Duodenal mucosa (tissue), 2 donors: ENCODE measurements around the gene TSKU.

Experiments
- H3K27ac ChIP-seq: one replicate; pipeline ENCODE4 v1.7.0; 2013; ENCODE audit warnings: low read depth, low read length
- H3K27me3 ChIP-seq, 2 donors: one replicate each; pipeline ENCODE4 v1.7.0; 2013; ENCODE audit warnings: low read length in 2 of 2, control low read depth in 1 of 2; ENCODE audit not compliant: insufficient read depth in 2 of 2, control insufficient read depth in 1 of 2
- H3K36me3 ChIP-seq, 2 donors: one replicate each; pipeline ENCODE4 v1.7.0; 2013; ENCODE audit warnings: low read length in 2 of 2, control low read depth in 1 of 2; ENCODE audit not compliant: insufficient read depth in 2 of 2, control insufficient read depth in 1 of 2
- H3K4me1 ChIP-seq, 2 donors: one replicate each; pipeline ENCODE4 v1.7.0; 2013; ENCODE audit warnings: low read length in 2 of 2, control low read depth in 1 of 2; ENCODE audit not compliant: insufficient read depth in 2 of 2, control insufficient read depth in 1 of 2
- H3K4me3 ChIP-seq, 2 donors: one replicate each; pipeline ENCODE4 v1.7.0; 2013; ENCODE audit warnings: low read length in 2 of 2, low read depth in 1 of 2
- H3K9ac ChIP-seq, 2 donors: one replicate each; pipeline ENCODE4 v1.7.0; 2013; ENCODE audit warnings: low read length in 2 of 2, low read depth in 1 of 2
- H3K9me3 ChIP-seq, 2 donors: one replicate each; pipeline ENCODE4 v1.7.0; 2013; ENCODE audit warnings: low read length in 2 of 2, control low read depth in 1 of 2; ENCODE audit not compliant: control insufficient read depth in 1 of 2

Gene TSKU

DNA sequence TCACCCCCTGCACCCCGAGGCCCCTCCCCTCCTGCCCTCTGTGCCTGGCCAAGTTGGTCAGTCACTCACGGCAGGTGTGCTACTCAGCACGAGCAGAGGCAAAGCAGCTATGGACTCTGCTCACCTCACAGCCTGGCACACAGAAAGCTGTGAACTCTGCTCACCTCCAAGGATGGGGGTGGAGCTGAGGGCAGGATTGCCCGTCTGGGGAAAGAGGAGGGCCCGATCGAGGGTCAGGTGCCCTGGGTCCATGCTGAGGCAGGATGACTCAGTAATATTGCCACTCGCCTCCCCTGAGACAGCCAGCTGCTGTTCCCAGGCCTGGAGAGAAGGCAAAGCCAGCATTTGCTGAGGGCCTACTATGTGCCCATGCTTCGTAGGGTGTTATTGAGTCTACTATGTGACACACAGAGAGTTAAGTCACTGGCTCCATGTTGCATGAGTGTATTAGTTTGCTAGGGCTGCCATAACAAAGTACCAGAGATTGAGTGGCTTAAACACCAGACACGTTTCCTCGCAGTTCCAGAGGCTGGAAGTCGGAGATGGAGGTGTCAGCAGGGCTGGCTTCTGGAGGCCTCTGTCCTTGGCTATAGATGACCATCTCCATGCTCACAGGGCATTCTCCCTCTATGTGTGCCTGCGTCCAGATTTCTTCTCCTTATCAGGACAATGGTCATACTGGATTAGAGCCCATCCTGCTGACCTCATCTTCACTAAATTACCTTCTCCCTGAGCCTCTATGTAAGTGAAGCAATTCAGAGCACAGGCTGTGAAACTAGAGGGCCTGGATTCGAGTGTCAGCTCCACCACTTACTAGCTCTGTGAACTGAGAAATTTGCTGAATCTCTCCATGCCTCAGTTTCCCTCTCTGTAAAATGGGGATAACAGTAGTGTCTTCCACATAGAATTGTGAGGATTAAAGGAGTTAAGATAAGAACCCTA, 13.2 kb upstream of the TSKU start:
- Histone ChIP-seq H3K4me1 (peaks cover 66 to 77% of the 10 kb centered on the region in 2 donors), H3K4me3 (peak overlapping the region; percentile 50 to 55), H3K9me3 (no peaks in the 10 kb centered on the region), H3K27me3 (no peaks in the 10 kb centered on the region), H3K9ac (peak overlapping the region; percentile 20 to 72), H3K36me3 (no peaks in the 10 kb centered on the region), H3K27ac (peak overlapping the region; percentile 92)

DNA sequence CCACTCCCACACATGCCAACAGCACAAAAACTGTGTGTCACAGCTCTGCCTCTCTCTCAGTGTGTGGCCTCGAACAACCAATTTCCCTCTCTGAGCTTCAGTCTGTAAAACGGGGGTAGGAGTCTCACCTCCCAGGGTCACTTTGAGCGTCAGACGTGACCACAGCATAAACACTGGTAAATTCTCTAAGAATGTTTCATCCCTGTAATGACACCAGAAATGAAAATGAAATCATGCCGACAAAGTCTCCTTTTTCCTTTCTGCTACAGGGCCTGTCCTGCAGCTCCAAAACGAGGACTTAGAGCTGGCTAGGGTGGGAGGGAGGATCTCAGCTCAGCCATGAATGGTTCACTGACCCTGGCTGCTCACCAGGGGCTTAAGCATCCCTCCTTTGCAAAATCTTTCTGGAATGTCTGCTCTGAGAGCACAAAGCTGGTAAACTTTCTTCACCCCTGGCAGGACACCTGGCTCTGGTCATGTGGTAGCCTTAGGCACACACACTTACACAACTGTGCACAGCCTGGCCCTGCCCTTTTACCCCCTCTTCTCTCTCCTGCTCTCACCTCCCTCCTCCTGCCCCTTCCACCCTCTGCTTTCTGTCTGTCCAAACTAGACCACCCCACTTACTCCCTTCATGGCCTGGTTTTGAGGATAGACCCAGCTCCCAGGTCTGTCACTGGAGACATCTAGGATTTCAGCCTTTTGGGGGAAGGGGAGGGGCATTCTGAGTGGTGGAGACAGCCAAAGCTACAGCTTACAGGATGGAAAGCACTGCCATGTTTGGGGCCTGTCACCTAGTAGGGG, 12.3 kb upstream of the TSKU start:
- Histone ChIP-seq H3K4me3 (no peak overlapping the region), H3K9ac (peak overlapping the region; percentile 53 to 55), H3K27me3 (no peaks in the 10 kb centered on the region), H3K9me3 (peaks cover 0 to under 1% of the 10 kb centered on the region in 2 donors), H3K36me3 (no peaks in the 10 kb centered on the region), H3K27ac (peak overlapping the region; percentile 65), H3K4me1 (peaks cover 66 to 70% of the 10 kb centered on the region in 2 donors)

DNA sequence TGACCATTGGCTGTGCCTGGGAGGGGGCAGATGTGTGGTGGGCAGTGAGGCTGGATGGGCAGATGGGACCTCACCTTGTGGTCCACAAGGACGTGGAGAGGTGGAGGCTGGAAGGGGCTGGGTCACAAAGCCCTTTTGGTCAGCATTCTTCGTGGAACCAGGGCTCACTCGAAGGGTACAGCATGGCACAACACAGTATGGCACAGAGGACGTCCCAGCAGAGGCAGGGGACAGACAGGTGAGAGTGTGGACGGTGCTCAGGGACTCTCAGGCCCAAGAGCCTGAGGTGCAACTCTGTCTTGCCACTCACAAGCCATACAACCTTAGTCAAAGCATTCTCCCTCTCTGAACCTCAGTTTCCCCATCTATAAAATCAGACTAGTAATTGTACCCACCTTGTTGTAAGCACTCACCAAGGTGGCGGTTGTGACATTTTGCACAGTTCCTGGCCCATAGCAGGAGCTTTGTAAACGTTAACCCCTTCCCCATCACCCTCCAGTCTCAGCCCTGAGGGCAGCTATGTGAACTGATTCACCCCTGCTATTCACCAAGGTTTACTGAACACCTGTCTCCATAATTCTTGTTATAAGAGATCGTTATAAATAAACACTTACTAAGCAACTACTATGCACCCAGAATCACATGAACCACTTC, 11.6 kb upstream of the TSKU start:
- H3K27me3 ChIP-seq = no peaks in the 10 kb centered on the region
- H3K36me3 ChIP-seq = no peaks in the 10 kb centered on the region
- H3K9me3 ChIP-seq = peaks cover 0 to 8% of the 10 kb centered on the region in 2 donors
- H3K9ac ChIP-seq = peak overlapping the region; percentile 53 to 55
- H3K4me3 ChIP-seq = no peak overlapping the region
- peak overlapping the region; percentile 65 for H3K27ac ChIP-seq
- H3K4me1 ChIP-seq = peaks cover 60 to 63% of the 10 kb centered on the region in 2 donors

DNA sequence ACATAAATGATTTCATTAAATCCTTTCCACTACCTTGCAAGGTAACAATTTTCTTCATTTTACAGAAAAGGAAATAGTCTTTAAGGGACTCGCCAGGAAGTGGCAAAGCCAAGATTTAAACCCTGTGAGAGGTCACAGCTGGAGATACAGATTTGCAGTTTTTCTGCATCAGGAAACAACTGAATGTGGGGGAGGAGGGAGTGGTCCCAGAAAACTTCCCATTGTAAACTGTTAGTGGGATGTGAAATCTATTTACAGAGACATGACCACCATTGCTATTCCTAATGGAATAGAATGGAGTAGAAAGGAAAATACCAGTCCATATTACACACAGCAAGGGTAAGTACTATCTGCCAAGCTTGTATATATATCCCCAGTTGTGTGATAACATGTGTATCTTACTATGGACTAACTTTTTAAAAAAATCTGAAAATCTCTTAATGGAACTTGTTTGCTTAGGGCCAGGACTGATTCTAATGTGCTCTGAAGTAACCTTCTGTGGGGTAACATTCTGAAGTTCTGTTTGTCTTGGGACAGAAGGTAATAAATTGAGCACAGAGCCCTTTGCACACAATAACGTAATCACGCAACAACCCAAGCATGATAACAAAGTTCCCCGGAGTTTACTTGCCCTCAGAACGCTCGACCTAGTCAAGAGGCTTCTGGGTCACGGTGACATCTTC, 10.9 kb upstream of the TSKU start:
- Histone ChIP-seq H3K9ac (peak overlapping the region in 1 of 2 donors; percentile 55), H3K4me1 (peaks cover 58 to 62% of the 10 kb centered on the region in 2 donors), H3K9me3 (peaks cover 3 to 13% of the 10 kb centered on the region in 2 donors), H3K36me3 (no peaks in the 10 kb centered on the region), H3K27me3 (no peaks in the 10 kb centered on the region), H3K4me3 (no peak overlapping the region), H3K27ac (peak overlapping the region; percentile 36)

DNA sequence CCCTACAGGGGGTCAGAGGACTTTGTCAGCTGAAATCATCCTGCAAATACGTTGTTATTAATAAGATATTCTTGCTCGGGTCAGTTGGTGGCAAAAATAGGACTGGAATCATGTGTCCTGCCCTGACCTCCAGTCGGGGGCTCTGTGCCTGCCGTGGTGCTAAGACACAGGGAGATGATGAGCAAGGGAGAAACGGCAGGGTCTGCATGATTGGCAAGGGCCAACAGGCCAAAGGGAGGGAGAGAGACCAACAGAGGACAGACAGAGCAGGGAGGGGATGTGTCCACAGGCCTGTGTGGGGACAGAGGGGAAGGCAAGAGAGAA, 10.4 kb upstream of the TSKU start:
- Histone ChIP-seq H3K9me3 (peaks cover 3 to 13% of the 10 kb centered on the region in 2 donors), H3K4me3 (no peak overlapping the region), H3K36me3 (no peaks in the 10 kb centered on the region), H3K27ac (no peak overlapping the region), H3K27me3 (no peaks in the 10 kb centered on the region), H3K4me1 (peaks cover 53 to 58% of the 10 kb centered on the region in 2 donors), H3K9ac (no peak overlapping the region)

DNA sequence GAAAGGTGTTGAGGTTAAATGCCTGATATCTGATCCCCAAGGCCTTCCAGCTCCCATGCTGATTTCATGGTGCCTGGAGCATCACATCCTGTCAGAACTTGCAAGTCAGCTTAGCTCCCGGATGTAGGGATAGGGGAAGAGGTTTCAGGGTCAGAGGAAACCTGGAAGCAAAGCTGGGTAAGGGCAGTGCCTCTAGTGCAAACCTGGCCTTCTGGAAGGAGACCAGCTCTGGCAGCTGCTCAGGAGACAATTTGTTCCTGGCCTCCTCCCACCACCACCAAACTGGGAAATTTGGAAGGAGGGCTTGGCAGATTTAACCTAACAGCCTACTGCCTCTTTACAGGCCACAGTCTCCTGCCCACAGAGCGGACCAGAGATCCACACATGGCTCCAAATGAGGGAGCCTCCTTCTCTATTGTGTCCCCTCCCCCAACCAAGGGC, 9.2 kb upstream of the TSKU start:
- no peaks in the 10 kb centered on the region for H3K36me3 ChIP-seq
- H3K4me1 ChIP-seq = peaks cover 41 to 51% of the 10 kb centered on the region in 2 donors
- H3K9me3 ChIP-seq = peaks cover 3 to 13% of the 10 kb centered on the region in 2 donors
- no peak overlapping the region for H3K4me3 ChIP-seq
- H3K9ac ChIP-seq = no peak overlapping the region
- no peak overlapping the region for H3K27ac ChIP-seq
- no peaks in the 10 kb centered on the region for H3K27me3 ChIP-seq

DNA sequence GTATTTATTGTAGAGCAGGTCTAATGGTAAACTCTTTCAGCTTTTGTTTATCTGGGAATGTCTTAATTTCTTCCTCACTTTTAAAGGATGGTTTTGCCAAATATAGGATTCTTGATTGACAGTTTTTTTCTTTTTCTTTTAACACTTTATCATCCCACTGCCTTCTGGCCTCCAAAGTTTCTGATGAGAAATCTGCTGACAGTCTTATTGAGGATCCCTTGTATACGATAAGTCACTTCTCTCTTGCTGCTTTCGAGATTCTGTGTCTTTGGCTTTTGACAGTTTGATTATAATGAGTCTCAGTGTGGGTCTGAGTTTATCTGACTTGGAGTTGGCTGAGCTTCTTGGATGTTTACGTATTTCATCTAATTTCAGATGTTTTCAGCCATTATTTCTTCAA, 6.7 kb upstream of the TSKU start:
- Histone ChIP-seq H3K27me3 (no peaks in the 10 kb centered on the region), H3K9ac (no peak overlapping the region), H3K4me1 (peaks cover 27 to 35% of the 10 kb centered on the region in 2 donors), H3K9me3 (peaks cover 3 to 13% of the 10 kb centered on the region in 2 donors), H3K4me3 (no peak overlapping the region), H3K27ac (no peak overlapping the region), H3K36me3 (no peaks in the 10 kb centered on the region)

DNA sequence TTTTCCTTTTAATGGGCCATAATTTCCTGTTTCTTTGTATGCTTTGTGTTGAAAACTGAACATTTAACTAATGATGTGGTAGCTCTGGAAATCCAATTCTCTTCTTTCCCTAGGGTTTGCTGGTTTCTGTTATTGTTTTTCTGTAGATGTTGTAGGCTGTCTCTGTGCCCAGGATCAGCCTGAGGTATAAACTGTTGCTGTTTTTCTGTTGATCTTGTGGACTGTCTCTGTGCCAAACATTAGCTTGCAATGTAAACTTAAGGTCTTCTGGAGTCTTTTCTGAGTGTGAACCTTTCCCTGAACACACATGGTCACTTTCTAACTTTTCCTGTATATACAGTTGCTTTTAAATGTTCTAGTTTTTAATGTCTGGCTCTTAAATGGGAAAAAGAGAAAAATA, 5.9 kb upstream of the TSKU start:
- H3K27ac ChIP-seq = no peak overlapping the region
- H3K36me3 ChIP-seq = no peaks in the 10 kb centered on the region
- no peak overlapping the region for H3K9ac ChIP-seq

GRCh38 chr11:76777876-76778275, 5.3 kb upstream of the TSKU start:
- Histone ChIP-seq H3K9ac (no peak overlapping the region), H3K27me3 (no peaks in the 10 kb centered on the region), H3K4me1 (peaks cover 25 to 26% of the 10 kb centered on the region in 2 donors), H3K36me3 (no peaks in the 10 kb centered on the region), H3K9me3 (peaks cover 3 to 13% of the 10 kb centered on the region in 2 donors), H3K4me3 (no peak overlapping the region), H3K27ac (no peak overlapping the region)

More for the DNA sequence above, 5.9 kb upstream of the TSKU start:
- Histone ChIP-seq H3K27me3 (no peaks in the 10 kb centered on the region), H3K4me3 (no peak overlapping the region), H3K9me3 (peaks cover 3 to 13% of the 10 kb centered on the region in 2 donors), H3K4me1 (peaks cover 27 to 32% of the 10 kb centered on the region in 2 donors)
